Naive thymus-derived CD8-positive, alpha-beta T cell (primary cell): ENCODE results near the gene NDUFB1. TPM values are rescaled to one million over a fixed set of nuclear protein-coding genes. Genes with fewer than 3 reads are reported as not detected.

ENCODE experiments used
- ATAC-seq, 2 donors: fragments of 150-1000 bp; cut with Tn5 transposase in 1 of 2; sonication (Bioruptor Pico), chemical (Tn5 transposase) in 1 of 2; 1 replicate in 1 of 2; 2 replicates in 1 of 2; pipeline ENCODE4 v1.10.0; 2021; ENCODE audit warnings: mild to moderate bottlenecking in 2 of 2, moderate library complexity in 2 of 2
- POLR2A ChIA-PET: fragments of 350-600 bp; sonication (Branson Sonifier 250); formaldehyde crosslinking; loops from one replicate; lab custom pipeline; 2021; ENCODE audit warnings: antibody characterized with exemption; lab: Charles Lee
- DNase-seq, 10 donors: peaks; one replicate each; pipeline versions ENCODE4 v3.0.0 to v3.0.0-alpha.2; 2020 to 2022
- H3K27ac Mint-ChIP-seq, 10 donors: one replicate each; pipeline ENCODE4 v1.8.0; 2020 to 2022; ENCODE audit warnings: mild to moderate bottlenecking in 10 of 10, mixed read lengths in 10 of 10, moderate library complexity in 4 of 10, inconsistent platforms in 1 of 10
- H3K27me3 Mint-ChIP-seq, 5 donors: one replicate each; pipeline ENCODE4 v1.8.0; 2021 to 2022; ENCODE audit warnings: mixed read lengths in 5 of 5
- H3K36me3 Mint-ChIP-seq, 3 donors: one replicate each; pipeline ENCODE4 v1.8.0; 2020 to 2022; ENCODE audit warnings: mixed read lengths in 3 of 3, mild to moderate bottlenecking in 2 of 3, inconsistent platforms in 1 of 3
- H3K4me1 Mint-ChIP-seq, 4 donors: one replicate each; pipeline ENCODE4 v1.8.0; 2021 to 2022; ENCODE audit warnings: mixed read lengths in 4 of 4
- H3K4me3 Mint-ChIP-seq, 10 donors: one replicate each; pipeline ENCODE4 v1.8.0; 2020 to 2022; ENCODE audit warnings: mild to moderate bottlenecking in 10 of 10, mixed read lengths in 10 of 10, moderate library complexity in 6 of 10, inconsistent platforms in 1 of 10
- H3K9me3 Mint-ChIP-seq, 9 donors: one replicate each; pipeline ENCODE4 v1.8.0; 2020 to 2022; ENCODE audit warnings: mixed read lengths in 9 of 9, mild to moderate bottlenecking in 3 of 9, inconsistent platforms in 1 of 9, moderate library complexity in 1 of 9
- polyA plus RNA-seq, 3 donors: library from polyadenylated mRNA; unstranded; fragments of 300-500 nt; fragmentation: Illumina TruSeq; gene quantifications; one replicate each; pipeline ENCODE4 v1.2.3, GENCODE V29; 2021
- total RNA-seq, 8 experiments: library from RNA in 2 of 8; stranded (reverse) in 2 of 8; gene quantifications; one replicate each; pipeline ENCODE4 v1.2.3 and lab custom pipeline; 2021 to 2026

The NDUFB1 gene
- total and polyA plus RNA-seq, 5 experiments from 2014 or later = 91.1 to 412 (median 331) TPM

DNA sequence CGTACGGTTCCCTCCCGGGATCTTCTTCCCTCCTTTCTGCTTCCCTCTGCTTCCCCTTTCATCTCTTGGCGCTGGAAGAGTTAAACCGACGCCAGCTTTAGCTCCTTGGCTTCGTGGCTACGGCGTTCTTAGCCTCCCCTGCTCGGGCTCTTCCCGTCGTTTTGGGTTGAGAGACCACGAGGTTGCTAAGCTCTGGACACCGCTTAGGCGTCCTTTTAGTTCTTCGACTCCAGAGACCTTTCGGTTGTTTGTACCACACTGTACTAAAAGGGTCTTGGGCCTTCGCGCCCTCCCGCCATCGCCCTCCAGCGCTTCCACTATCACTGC, 808 bp upstream of the NDUFB1 start:
- no peaks in the 10 kb centered on the region for H3K27me3 Mint-ChIP-seq
- POLR2A ChIA-PET = interaction anchor here (0.6 to 8.2 kb wide), 18 partner anchors 9 to 720 kb away, joined by 3 to 109 read pairs (median 4); partner anchors contain the start of genes ATXN3, GOLGA5, LGMN and RIN3
- H3K36me3 Mint-ChIP-seq = peaks cover under 1 to 43% (median 3%) of the 10 kb centered on the region in 3 donors
- ATAC-seq = peak; percentile 7 to 13
- peak overlapping the region; percentile 88 to 100 (median 98) for H3K4me3 Mint-ChIP-seq
- no peaks in the 10 kb centered on the region for H3K9me3 Mint-ChIP-seq
- peak overlapping the region; percentile 97 to 100 (median 99) for H3K27ac Mint-ChIP-seq
- H3K4me1 Mint-ChIP-seq = peaks cover 24 to 72% (median 52%) of the 10 kb centered on the region in 4 donors
- DNase-seq = peak in 1 of 10 donors; percentile 3

- H3K9me3 Mint-ChIP-seq = no peaks in the 10 kb centered on the region
- H3K36me3 Mint-ChIP-seq = peaks cover 0 to 39% (median 3%) of the 10 kb centered on the region in 3 donors
- peak overlapping the region; percentile 97 to 100 (median 99) for H3K27ac Mint-ChIP-seq
- H3K4me3 Mint-ChIP-seq = peak overlapping the region; percentile 88 to 100 (median 98)
- DNase-seq (peak in 1 of 10 donors; percentile 33), ATAC-seq (peak; percentile 19 to 24)
- H3K27me3 Mint-ChIP-seq = no peaks in the 10 kb centered on the region
- POLR2A ChIA-PET = interaction anchor here (0.5 to 8.2 kb wide), 18 partner anchors 9 to 1099 kb away, joined by 3 to 109 read pairs (median 4); partner anchors contain the start of genes ATXN3, GOLGA5, PPP4R3A and RIN3
- peaks cover 21 to 69% (median 48%) of the 10 kb centered on the region in 4 donors for H3K4me1 Mint-ChIP-seq
Observed at GRCh38 chr14:92121207-92121669, 268 bp downstream of the NDUFB1 start.

DNA sequence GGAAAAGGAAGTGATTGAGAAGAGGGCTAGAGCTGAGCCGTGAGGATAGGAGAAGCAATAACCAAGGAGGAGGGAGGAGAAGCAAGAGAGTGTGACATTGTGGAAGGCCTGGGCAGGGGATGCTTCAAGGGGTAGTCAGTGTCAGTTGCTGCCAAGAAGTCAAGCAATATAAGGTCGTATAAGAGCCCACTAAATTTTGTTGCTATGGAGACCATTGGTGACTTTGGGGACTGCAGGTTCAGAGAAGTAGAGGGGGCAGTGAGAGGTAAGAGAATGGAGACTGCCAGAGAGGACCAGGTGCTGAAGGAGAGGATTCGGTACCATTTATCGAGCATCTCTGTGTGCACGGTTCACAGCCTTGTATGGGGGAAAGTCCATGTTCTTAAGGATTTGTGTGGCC, 12.0 kb downstream of the NDUFB1 start:
- H3K27me3 Mint-ChIP-seq = no peaks in the 10 kb centered on the region
- peaks cover 23 to 46% (median 41%) of the 10 kb centered on the region in 4 donors for H3K4me1 Mint-ChIP-seq
- no peaks in the 10 kb centered on the region for H3K36me3 Mint-ChIP-seq
- POLR2A ChIA-PET = interaction anchor here (0.5 to 4.9 kb wide), 6 partner anchors 11 to 986 kb away, joined by 3 to 109 read pairs (median 4); partner anchors contain the start of genes CPSF2 and NDUFB1
- no peak for ATAC-seq
- DNase-seq = no peak
- peak overlapping the region in 4 of 10 donors; percentile 75 to 88 (median 80) for H3K27ac Mint-ChIP-seq
- no peaks in the 10 kb centered on the region for H3K9me3 Mint-ChIP-seq
- H3K4me3 Mint-ChIP-seq = peak overlapping the region in 2 of 10 donors; percentile 30 to 85

- Mint-ChIP-seq H3K36me3 (no peaks in the 10 kb centered on the region), H3K27ac (peak overlapping the region; percentile 60 to 94 (median 88)), H3K9me3 (no peaks in the 10 kb centered on the region), H3K4me3 (peak overlapping the region; percentile 64 to 85 (median 81)), H3K27me3 (no peaks in the 10 kb centered on the region), H3K4me1 (peaks cover 23 to 50% (median 49%) of the 10 kb centered on the region in 4 donors)
- DNase-seq (peak in 8 of 10 donors; percentile 8 to 68 (median 30)), ATAC-seq (peak in 1 of 2 donors; percentile 7)
- POLR2A ChIA-PET = interaction anchor here (0.6 to 4.9 kb wide), 6 partner anchors 12 to 953 kb away, joined by 3 to 109 read pairs (median 6); partner anchors contain the start of genes CPSF2, NDUFB1 and TRIP11
Observed at GRCh38 chr14:92108345-92109254, 12.9 kb downstream of the NDUFB1 start.

GRCh38 chr14:92106143-92106926, 15.2 kb downstream of the NDUFB1 start, which contains the start of gene ATXN3:
TSS of gene ATXN3 (minus strand) at chr14:92106582. CDS start at chr14:92106552, 30 bp downstream.
- peak within 1 kb of the TSS; percentile 84 to 96 (median 94) for H3K27ac Mint-ChIP-seq
- ATAC-seq = peak; percentile 91 to 94
- peak; percentile 92 to 98 (median 94) for DNase-seq
- H3K4me1 Mint-ChIP-seq = peaks cover 27 to 70% (median 67%) of the 10 kb centered on the region in 4 donors
- H3K27me3 Mint-ChIP-seq = no peaks in the 10 kb centered on the region
- H3K36me3 Mint-ChIP-seq = no peaks in the 10 kb centered on the region
- POLR2A ChIA-PET = interaction anchor here (0.7 to 4.9 kb wide), 11 partner anchors 9 to 644 kb away, joined by 3 to 109 read pairs (median 3); partner anchors contain the start of genes CPSF2, LGMN, NDUFB1 and TRIP11
- H3K4me3 Mint-ChIP-seq = peak within 1 kb of the TSS; percentile 90 to 100 (median 96)
- H3K9me3 Mint-ChIP-seq = no peaks in the 10 kb centered on the region

- Mint-ChIP-seq H3K36me3 (no peaks in the 10 kb centered on the region), H3K4me1 (peaks cover 27 to 70% (median 68%) of the 10 kb centered on the region in 4 donors), H3K27me3 (no peaks in the 10 kb centered on the region), H3K4me3 (peak overlapping the region; percentile 90 to 100 (median 96)), H3K9me3 (no peaks in the 10 kb centered on the region), H3K27ac (peak overlapping the region; percentile 84 to 96 (median 94))
- ATAC-seq = no peak
- POLR2A ChIA-PET = interaction anchor here (0.9 to 4.9 kb wide), 6 partner anchors 14 to 645 kb away, joined by 3 to 109 read pairs (median 4); partner anchors contain the start of genes CPSF2, NDUFB1 and TRIP11
- DNase-seq = peak in 2 of 10 donors; percentile 7 to 24
Observed at GRCh38 chr14:92105893-92106142, 15.7 kb downstream of the NDUFB1 start.

DNA sequence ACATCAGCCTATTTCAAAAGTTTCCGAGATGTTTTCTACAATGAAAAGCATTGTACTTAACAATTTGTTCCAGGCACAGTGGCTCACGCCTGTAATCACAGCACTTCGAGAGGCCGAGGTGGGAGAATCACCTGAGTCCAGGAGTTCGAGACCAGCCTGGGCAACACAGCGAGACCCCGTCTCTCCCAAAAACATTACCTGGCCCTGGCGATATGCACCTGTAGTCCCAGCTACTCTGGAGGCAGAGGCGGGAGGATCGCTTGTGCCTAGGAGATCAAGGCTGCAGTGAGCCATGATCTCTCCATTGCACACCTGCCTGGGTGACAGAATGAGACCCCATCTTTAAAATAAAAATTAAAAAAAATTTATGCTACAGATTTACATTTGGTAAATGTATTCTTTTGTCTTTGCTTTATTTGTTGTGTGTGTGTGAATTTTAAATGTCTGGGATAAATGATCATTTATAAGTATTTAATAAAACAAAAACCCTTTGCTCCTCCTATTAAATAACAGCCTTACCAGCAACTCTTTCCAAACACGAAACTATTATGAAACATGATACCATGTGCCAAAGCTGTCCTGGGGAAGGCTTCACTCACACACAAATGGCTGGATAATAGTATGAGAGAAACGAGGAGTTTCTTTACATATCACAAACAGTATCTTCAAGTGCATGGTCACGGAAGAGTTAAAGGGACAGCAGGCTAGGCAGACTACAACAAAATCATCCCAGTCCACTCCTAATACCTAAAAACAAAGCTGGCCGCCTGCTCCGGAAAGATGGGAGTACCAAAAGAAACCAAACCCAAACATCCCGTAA, 16.2 kb downstream of the NDUFB1 start:
- DNase-seq (no peak), ATAC-seq (no peak)
- Mint-ChIP-seq H3K27me3 (no peaks in the 10 kb centered on the region), H3K4me3 (peak overlapping the region; percentile 90 to 100 (median 96)), H3K36me3 (no peaks in the 10 kb centered on the region), H3K4me1 (peaks cover 26 to 74% (median 69%) of the 10 kb centered on the region in 4 donors), H3K27ac (peak overlapping the region; percentile 84 to 96 (median 94)), H3K9me3 (no peaks in the 10 kb centered on the region)
- POLR2A ChIA-PET = interaction anchor here (1.1 to 4.9 kb wide), 4 partner anchors 15 to 645 kb away, joined by 3 to 109 read pairs (median 22); partner anchors contain the start of genes CPSF2, NDUFB1 and TRIP11

- POLR2A ChIA-PET = interaction anchor here (0.7 to 1.3 kb wide), 2 partner anchors 19 to 578 kb away, joined by 3 read pairs; no protein-coding TSS in a partner anchor
- no peaks in the 10 kb centered on the region for H3K9me3 Mint-ChIP-seq
- peak overlapping the region in 2 of 10 donors; percentile 11 to 60 for H3K27ac Mint-ChIP-seq
- peak overlapping the region in 5 of 10 donors; percentile 1 to 96 (median 52) for H3K4me3 Mint-ChIP-seq
- H3K36me3 Mint-ChIP-seq = no peaks in the 10 kb centered on the region
- H3K4me1 Mint-ChIP-seq = peaks cover 17 to 70% (median 67%) of the 10 kb centered on the region in 4 donors
- ATAC-seq = no peak
- no peak for DNase-seq
- H3K27me3 Mint-ChIP-seq = no peaks in the 10 kb centered on the region
Observed at GRCh38 chr14:92103363-92103989, 18.0 kb downstream of the NDUFB1 start.

DNA sequence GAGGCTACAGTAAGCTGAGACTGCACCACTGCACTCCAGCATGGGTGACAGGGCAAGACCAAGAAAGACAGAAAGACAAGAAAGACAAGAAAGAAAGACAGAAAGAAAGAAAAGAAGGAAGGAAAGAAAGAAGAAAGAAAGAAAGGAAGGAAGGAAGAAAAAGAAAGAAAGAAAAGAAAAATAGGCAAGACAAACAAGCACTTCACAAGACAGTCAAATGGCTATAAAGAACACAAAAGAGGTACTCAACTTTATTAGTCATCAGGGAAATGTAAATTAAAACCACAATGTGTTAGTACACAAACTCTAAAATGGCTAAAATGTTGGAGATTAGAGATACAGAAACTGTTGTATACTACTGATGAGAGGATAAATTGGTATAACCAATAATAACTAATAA, 21.7 kb downstream of the NDUFB1 start:
- Mint-ChIP-seq H3K4me3 (peak overlapping the region in 1 of 10 donors; percentile 7), H3K27ac (peak overlapping the region in 3 of 10 donors; percentile 20 to 60 (median 32)), H3K27me3 (no peaks in the 10 kb centered on the region), H3K9me3 (no peaks in the 10 kb centered on the region), H3K4me1 (peaks cover 5 to 49% (median 39%) of the 10 kb centered on the region in 4 donors), H3K36me3 (peaks cover under 1 to 20% (median 6%) of the 10 kb centered on the region in 3 donors)
- ATAC-seq = no peak
- POLR2A ChIA-PET = no interaction called here
- DNase-seq = no peak

DNA sequence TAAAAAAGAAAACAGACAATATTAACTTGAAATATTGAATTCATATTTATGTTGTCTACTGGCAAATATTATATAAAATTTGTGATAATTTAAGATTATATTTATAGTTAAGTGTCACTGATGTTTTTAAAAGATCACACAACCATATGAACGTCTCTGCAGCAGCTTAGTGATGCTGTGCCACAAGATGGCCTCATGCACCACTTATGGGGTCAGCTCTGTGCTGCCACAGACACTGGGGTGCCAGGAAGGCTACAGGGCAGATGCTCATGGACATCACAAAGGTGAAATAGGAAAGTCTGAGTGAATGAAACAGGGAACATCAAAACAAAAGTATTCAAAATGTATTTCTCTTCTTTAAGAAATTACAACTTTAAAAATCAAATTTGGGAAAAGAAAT, 28.2 kb downstream of the NDUFB1 start:
- peak overlapping the region in 1 of 10 donors; percentile 16 for H3K27ac Mint-ChIP-seq
- H3K4me3 Mint-ChIP-seq = no peak overlapping the region
- peak in 1 of 10 donors; percentile 63 for DNase-seq
- H3K27me3 Mint-ChIP-seq = no peaks in the 10 kb centered on the region
- peaks cover 0 to under 1% (median 0%) of the 10 kb centered on the region in 4 donors for H3K4me1 Mint-ChIP-seq
- peaks cover 6 to 59% (median 9%) of the 10 kb centered on the region in 3 donors for H3K36me3 Mint-ChIP-seq
- POLR2A ChIA-PET = no interaction called here
- H3K9me3 Mint-ChIP-seq = no peaks in the 10 kb centered on the region
- ATAC-seq = peak; percentile 46 to 69
